GM03348 (cell line): ENCODE measurements around the gene ADSL.

Experiments
- DNase-seq: peaks from one replicate; pipeline ENCODE4 v3.0.0; 2012; ENCODE audit warnings: low spot score

ADSL gene

GRCh38 chr22:40418366-40419201 lies 72.3 kb downstream of the ADSL start:
- no peak for DNase-seq

- no peak for DNase-seq
Observed at GRCh38 chr22:40419718-40420117, 73.4 kb downstream of the ADSL start.

- DNase-seq = no peak
Observed at GRCh38 chr22:40420341-40421081, 74.2 kb downstream of the ADSL start.

- no peak for DNase-seq
Observed at GRCh38 chr22:40421082-40421350, 74.7 kb downstream of the ADSL start.

- no peak for DNase-seq
Observed at GRCh38 chr22:40421941-40422340, 75.6 kb downstream of the ADSL start.

GRCh38 chr22:40422558-40423309 lies 76.4 kb downstream of the ADSL start:
- DNase-seq = no peak

- DNase-seq = no peak
Observed at GRCh38 chr22:40423310-40423688, 77.0 kb downstream of the ADSL start.

- no peak for DNase-seq
Observed at GRCh38 chr22:40423882-40424640, 77.8 kb downstream of the ADSL start.

GRCh38 chr22:40425082-40425481 lies 78.8 kb downstream of the ADSL start:
- no peak for DNase-seq

GRCh38 chr22:40426594-40427333 lies 80.5 kb downstream of the ADSL start:
- no peak for DNase-seq

- no peak for DNase-seq
Observed at GRCh38 chr22:40428796-40429195, 82.5 kb downstream of the ADSL start.

- DNase-seq = no peak
Observed at GRCh38 chr22:40429481-40429880, 83.2 kb downstream of the ADSL start.

- no peak for DNase-seq
Observed at GRCh38 chr22:40430991-40431390, 84.7 kb downstream of the ADSL start.

GRCh38 chr22:40432157-40432556 lies 85.9 kb downstream of the ADSL start:
- no peak for DNase-seq

- no peak for DNase-seq
Observed at GRCh38 chr22:40432625-40433024, 86.3 kb downstream of the ADSL start.

- no peak for DNase-seq
Observed at GRCh38 chr22:40433416-40434090, 87.3 kb downstream of the ADSL start.

GRCh38 chr22:40434106-40434505 lies 87.8 kb downstream of the ADSL start:
- DNase-seq = no peak

- DNase-seq = no peak
Observed at GRCh38 chr22:40434745-40435144, 88.4 kb downstream of the ADSL start.

GRCh38 chr22:40436505-40437431 lies 90.5 kb downstream of the ADSL start:
- DNase-seq = peak; percentile 53
